Measurements from ENCODE around the gene SPCS2.
A peak's percentile ranks its signal among the peaks of the same experiment; 100 is the strongest.
"Not testable (repeated sequence)": the region's sequence is repeated elsewhere in the genome, so short reads cannot be mapped to it uniquely, and the experiment has no call there.

The SPCS2 gene

DNA sequence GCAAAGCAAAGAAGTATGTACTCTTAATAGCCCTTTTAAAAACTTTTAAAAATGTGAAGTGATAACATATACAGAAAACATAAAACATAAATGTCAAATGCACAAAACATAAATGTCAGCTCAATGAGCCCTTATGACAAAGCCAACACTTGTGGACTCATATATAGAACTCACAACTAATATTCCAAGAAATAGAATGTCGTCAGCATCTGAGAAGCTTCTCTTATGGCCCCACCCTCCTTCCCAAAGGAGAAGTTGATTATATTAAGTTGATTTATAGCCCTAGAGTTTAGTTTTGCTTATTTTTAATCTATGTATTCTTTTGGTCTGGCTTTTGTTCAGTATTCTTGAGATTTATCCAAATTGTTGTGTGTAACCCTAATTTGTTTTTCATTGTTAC is 53.5 kb downstream of the SPCS2 start:
- no peak for DNase-seq

DNA sequence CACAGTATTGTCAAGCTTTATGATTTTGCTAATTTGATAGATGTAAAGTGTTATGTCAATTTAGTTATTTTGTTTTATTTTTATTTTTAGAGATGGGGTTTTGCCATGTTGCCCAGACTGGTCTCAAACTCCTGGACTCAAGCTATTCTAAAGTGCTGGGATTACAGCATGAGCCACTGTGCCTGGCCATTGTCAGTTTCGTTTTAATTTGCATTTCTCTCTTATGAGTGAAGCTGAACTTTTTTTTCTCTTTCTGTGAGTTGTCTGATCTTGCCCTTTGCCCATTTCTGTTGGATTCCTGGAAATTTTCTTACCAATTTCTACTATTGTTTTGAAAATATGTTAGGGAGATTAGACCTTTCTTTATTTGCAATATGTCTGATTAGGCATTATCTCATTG is 55.1 kb downstream of the SPCS2 start:
- DNase-seq = no peak

DNA sequence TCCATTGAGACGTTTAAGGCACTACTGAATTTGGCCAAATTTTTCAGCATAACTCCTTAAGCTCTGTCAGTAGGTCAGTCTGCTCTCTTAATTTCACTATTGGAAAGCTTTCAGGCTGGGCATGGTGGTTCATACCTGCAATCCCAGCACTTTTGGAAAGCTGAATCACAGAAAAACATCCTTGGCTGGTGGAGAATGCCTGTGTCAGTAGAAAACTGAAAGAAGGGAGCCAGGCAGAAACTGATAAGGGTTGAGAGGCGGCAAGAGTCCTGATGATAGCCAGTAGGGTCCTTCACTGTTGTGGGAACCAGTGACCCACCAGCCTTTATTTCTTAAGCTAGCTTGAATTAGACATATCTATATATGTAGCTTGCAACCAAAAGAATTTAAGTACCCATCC is 62.3 kb downstream of the SPCS2 start:
- DNase-seq = no peak

- no peak for DNase-seq
Measured at GRCh38 chr11:75011872-75012271, 62.8 kb downstream of the SPCS2 start.

DNA sequence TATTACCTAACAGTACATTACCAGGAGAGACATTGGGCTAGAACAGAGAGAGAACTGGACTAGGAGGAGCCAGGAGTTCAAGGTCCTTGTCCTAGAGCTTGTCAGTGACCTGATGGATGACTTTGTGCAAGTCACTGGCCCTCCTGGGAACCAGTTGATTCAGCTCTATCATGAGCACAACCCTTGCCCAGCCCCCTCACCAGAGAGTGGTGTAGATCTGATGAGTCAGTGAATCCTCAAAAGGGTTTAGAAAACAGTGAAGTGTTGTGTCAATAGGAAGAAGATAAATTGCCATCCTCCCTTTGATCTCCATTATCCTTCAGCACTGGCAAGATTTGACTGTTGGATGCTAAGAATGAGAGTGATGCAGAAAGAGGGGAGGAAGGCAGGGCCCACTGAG is 64.0 kb downstream of the SPCS2 start:
- no peak for DNase-seq

DNA sequence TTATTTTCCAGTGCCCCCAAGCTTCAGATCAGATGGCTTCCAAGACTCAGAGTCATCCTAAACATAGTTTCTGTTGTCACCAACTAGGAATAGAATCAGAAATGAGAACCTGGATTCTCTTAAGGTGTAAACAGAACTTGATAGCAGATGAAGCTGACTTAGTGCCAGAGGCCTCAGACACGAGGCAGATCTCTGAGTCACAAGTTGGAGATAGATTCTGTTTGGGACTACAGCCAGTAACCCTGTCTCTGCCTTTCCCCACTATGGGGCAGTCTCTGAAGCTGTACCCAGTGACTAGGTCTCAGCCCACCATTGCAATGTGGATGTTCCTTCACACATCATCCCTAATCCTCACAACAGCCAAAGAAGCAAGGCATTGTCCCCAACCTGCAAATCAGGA is 65.1 kb downstream of the SPCS2 start:
- DNase-seq = no peak

GRCh38 chr11:75019200-75019599 is 70.1 kb downstream of the SPCS2 start:
- DNase-seq = not testable (repeated sequence)

DNA sequence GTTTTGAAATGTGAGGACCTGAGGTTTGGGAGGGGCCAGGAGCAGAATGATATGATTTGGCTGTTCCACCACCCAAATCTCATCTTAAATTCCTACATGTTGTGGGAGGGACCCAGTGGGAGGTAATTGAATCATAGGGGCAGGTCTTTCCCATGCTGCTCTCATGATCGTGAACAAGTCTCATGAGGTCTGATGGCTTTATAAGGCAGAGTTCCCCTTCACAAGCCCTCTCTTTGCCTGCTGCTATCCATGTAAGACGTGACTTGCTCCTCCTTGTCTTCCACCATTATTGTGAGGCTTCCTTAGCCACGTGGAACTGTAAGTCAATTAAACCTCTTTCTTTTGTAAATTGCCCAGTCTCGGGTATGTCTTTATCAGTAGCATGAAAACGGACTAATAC is 71.3 kb downstream of the SPCS2 start:
- not testable (repeated sequence) for DNase-seq

DNA sequence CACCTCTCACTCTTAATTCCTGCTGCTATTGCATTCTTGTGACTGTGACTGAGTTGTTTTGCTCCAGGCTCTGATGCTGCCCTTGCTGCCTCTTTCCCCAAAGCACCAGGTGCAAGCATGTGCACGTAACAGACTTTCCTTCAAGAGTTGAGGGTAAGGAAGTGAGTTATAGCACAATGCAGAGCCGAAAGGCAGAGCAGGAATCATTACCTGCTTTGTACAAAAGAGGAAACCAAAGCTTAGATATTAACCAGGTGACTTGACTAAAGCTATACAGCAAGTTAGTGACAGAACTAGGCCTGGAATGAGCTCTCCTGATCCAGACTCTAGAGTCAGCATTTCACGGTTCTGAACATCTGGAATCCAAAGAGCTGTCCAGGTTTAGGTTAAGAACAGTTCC is 73.2 kb downstream of the SPCS2 start:
- no peak for DNase-seq

- DNase-seq = peak; percentile 77
Measured at GRCh38 chr11:75022759-75023396, 73.8 kb downstream of the SPCS2 start.

- no peak for DNase-seq
Measured at GRCh38 chr11:75023446-75024067, 74.5 kb downstream of the SPCS2 start.

DNA sequence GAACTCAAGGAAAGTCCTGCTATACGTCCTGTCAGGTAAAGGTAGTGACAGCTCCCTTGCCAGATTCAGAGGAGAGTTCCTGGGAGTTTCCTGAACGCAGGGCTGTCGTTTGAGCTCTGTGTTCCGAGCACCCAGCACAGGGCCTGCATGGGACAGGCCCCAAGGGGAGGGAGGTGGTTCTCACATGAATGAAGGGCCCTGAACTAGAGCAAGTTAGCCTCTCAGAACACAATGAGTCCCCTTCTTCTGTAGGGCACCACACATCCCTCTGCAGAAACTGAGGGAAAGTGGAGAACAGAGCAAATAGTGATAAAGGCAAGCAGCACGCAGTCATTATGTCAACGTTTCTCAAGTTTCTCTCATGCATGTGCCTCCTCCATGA is 75.0 kb downstream of the SPCS2 start:
- DNase-seq = no peak

- no peak for DNase-seq
Measured at GRCh38 chr11:75024764-75025211, 75.7 kb downstream of the SPCS2 start.

DNA sequence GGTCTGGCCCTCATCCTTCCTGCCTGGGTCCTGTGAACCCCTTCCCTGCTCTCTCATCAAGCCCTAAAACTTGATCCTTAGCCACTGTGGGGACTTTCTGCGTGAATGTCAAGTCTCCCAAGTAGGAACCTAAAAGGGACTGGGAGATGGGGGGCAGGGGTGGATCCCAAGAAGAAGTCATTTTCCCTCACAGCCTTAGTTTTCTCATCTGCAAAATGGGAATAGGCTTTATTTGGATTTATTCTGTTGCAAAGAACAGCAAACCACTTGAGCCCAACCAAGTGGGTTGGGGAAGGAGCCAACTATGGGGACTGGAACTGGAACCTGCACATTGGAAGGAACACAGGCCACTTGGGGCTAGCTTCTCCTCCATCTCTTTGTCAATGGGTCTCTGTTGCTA is 76.5 kb downstream of the SPCS2 start:
- no peak for DNase-seq

DNA sequence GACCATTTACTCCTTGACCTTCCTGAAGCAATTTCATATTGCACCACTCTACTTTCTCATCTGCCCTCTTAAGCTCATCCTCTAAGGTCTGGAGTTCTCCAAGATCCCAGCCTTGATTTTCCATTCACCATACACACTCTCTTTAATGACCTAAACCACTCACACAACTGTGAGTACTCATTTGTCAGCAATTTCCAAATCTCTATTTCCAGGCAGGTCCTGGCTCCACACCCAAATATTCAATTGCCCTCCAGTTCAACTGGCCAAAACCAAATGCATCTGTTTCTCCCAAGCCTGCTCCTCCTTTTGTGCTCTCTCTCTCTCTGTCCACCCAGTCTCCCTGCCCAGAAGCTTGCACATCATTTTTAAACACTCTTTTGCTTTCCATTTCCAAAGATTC is 79.3 kb downstream of the SPCS2 start:
- DNase-seq = no peak

Measured in activated T-cell treated with anti-CD3 and anti-CD28 coated beads, Interleukin-2, amount 50 U/mL, for 1 hour (primary cell).